CD4-positive, alpha-beta memory T cell (primary cell): Measurements from ENCODE around the gene KCNQ2. TPM values are rescaled to one million over a fixed set of nuclear protein-coding genes. Genes with fewer than 3 reads are reported as not detected.

Experiments used
- CTCF ChIA-PET: fragments of 350-600 bp; sonication (Branson Sonifier 250); formaldehyde crosslinking; loops from one replicate; lab custom pipeline; 2021; ENCODE audit warnings: inconsistent platforms; ENCODE audit not compliant: partially characterized antibody; lab: Charles Lee
- POLR2A ChIA-PET: fragments of 350-600 bp; sonication (Branson Sonifier 250); formaldehyde crosslinking; loops from one replicate; lab custom pipeline; 2021; ENCODE audit not compliant: partially characterized antibody; lab: Charles Lee
- DNase-seq, 5 donors: peaks; one replicate each; pipeline versions ENCODE4 v3.0.0 to v3.0.0-alpha.2; 2020 to 2022; ENCODE audit warnings: mixed read lengths in 1 of 5
- H3K27ac ChIP-seq: one replicate; pipeline ENCODE4 v1.7.0; 2013; ENCODE audit warnings: low read depth, low read length
- H3K27me3 ChIP-seq: 2 replicates; pipeline ENCODE4 v1.7.0; 2013; ENCODE audit warnings: mild to moderate bottlenecking, low read length, moderate library complexity; ENCODE audit not compliant: insufficient read depth
- H3K36me3 ChIP-seq: 2 replicates; pipeline ENCODE4 v1.7.0; 2013; ENCODE audit warnings: mild to moderate bottlenecking, low read length, moderate library complexity; ENCODE audit not compliant: insufficient read depth
- H3K4me1 ChIP-seq: 2 replicates; pipeline ENCODE4 v1.7.0; 2013; ENCODE audit warnings: mild to moderate bottlenecking, low read length, moderate library complexity; ENCODE audit not compliant: insufficient read depth
- H3K4me3 ChIP-seq, 2 donors: one replicate each; pipeline ENCODE4 v1.7.0; 2013; ENCODE audit warnings: low read length in 2 of 2, mild to moderate bottlenecking in 1 of 2
- H3K9me3 ChIP-seq, 2 donors: one replicate each; pipeline ENCODE4 v1.7.0; 2013; ENCODE audit warnings: low read length in 2 of 2, control low read depth in 1 of 2; ENCODE audit not compliant: control insufficient read depth in 1 of 2
- H3K27ac Mint-ChIP-seq, 7 donors: one replicate each; pipeline ENCODE4 v1.8.0; 2020 to 2021; ENCODE audit warnings: mixed read lengths in 7 of 7, mild to moderate bottlenecking in 6 of 7, inconsistent platforms in 3 of 7, moderate library complexity in 3 of 7
- H3K27me3 Mint-ChIP-seq, 2 donors: one replicate each; pipeline ENCODE4 v1.8.0; 2020 to 2021; ENCODE audit warnings: mixed read lengths in 2 of 2
- H3K36me3 Mint-ChIP-seq, 2 donors: one replicate each; pipeline ENCODE4 v1.8.0; 2020 to 2021; ENCODE audit warnings: mixed read lengths in 2 of 2, inconsistent platforms in 1 of 2, mild to moderate bottlenecking in 1 of 2
- H3K4me1 Mint-ChIP-seq, 4 donors: one replicate each; pipeline ENCODE4 v1.8.0; 2020 to 2021; ENCODE audit warnings: mixed read lengths in 4 of 4, mild to moderate bottlenecking in 1 of 4
- H3K4me3 Mint-ChIP-seq, 8 donors: one replicate each; pipeline ENCODE4 v1.8.0; 2020 to 2021; ENCODE audit warnings: mixed read lengths in 8 of 8, mild to moderate bottlenecking in 7 of 8, moderate library complexity in 6 of 8, inconsistent platforms in 3 of 8
- H3K9me3 Mint-ChIP-seq, 8 donors: one replicate each; pipeline ENCODE4 v1.8.0; 2020 to 2021; ENCODE audit warnings: mixed read lengths in 8 of 8, mild to moderate bottlenecking in 5 of 8, inconsistent platforms in 3 of 8, moderate library complexity in 1 of 8
- intact Hi-C: fragments of 100-400 bp; cut with micrococcal nuclease; formaldehyde crosslinking; loops from one replicate; pipeline ENCODE4 v1.15.1; 2023
- polyA plus RNA-seq, 2 donors: library from polyadenylated mRNA; unstranded; fragments of 300-500 nt; fragmentation: Illumina TruSeq; gene quantifications; one replicate each; pipeline ENCODE4 v1.2.3, GENCODE V29; 2021
- total RNA-seq, 2 experiments: library from RNA; stranded (reverse); gene quantifications; one replicate each; pipeline ENCODE4 v1.2.3, GENCODE V29; 2021

The KCNQ2 gene
- total and polyA plus RNA-seq, 4 experiments from 2014 or later, result not detected

- Histone ChIP-seq H3K4me1 (no peaks in the 10 kb centered on the region), H3K27ac (no peak overlapping the region), H3K9me3 (no peaks in the 10 kb centered on the region), H3K4me3 (no peak overlapping the region), H3K27me3 (no peaks in the 10 kb centered on the region), H3K36me3 (no peaks in the 10 kb centered on the region)
- POLR2A ChIA-PET, result no interaction called here
- H3K27ac Mint-ChIP-seq, result no peak overlapping the region
- H3K4me3 Mint-ChIP-seq, result no peak overlapping the region
- DNase-seq, result no peak
- H3K36me3 Mint-ChIP-seq, result no peaks in the 10 kb centered on the region
- H3K9me3 Mint-ChIP-seq, result no peaks in the 10 kb centered on the region
- intact Hi-C loops, result no loop called here
- H3K4me1 Mint-ChIP-seq, result peaks cover 0 to 4% (median under 1%) of the 10 kb centered on the region in 4 donors
- CTCF ChIA-PET, result no interaction called here
- peaks cover 12 to 14% of the 10 kb centered on the region in 2 donors for H3K27me3 Mint-ChIP-seq
These were observed 20.1 kb downstream of the KCNQ2 start for GRCh38 chr20:63452341-63452740.

GRCh38 chr20:63451821-63452220 lies 20.6 kb downstream of the KCNQ2 start:
- Mint-ChIP-seq H3K27ac (no peak overlapping the region), H3K9me3 (no peaks in the 10 kb centered on the region), H3K27me3 (peaks cover 15 to 16% of the 10 kb centered on the region in 2 donors), H3K36me3 (no peaks in the 10 kb centered on the region), H3K4me1 (peaks cover 0 to 4% (median under 1%) of the 10 kb centered on the region in 4 donors), H3K4me3 (peak overlapping the region in 1 of 8 donors; percentile 29)
- ChIA-PET POLR2A (no interaction called here), CTCF (no interaction called here)
- no peak overlapping the region for H3K4me3 ChIP-seq
- H3K9me3 ChIP-seq, result no peaks in the 10 kb centered on the region
- H3K27ac ChIP-seq, result no peak overlapping the region
- no peaks in the 10 kb centered on the region for H3K4me1 ChIP-seq
- no peak for DNase-seq
- H3K27me3 ChIP-seq, result no peaks in the 10 kb centered on the region
- intact Hi-C loops, result no loop called here
- H3K36me3 ChIP-seq, result no peaks in the 10 kb centered on the region

GRCh38 chr20:63449796-63450730 lies 22.4 kb downstream of the KCNQ2 start:
- POLR2A ChIA-PET, result no interaction called here
- no peak for DNase-seq
- Histone ChIP-seq H3K27ac (no peak overlapping the region), H3K9me3 (no peaks in the 10 kb centered on the region), H3K27me3 (no peaks in the 10 kb centered on the region), H3K4me3 (no peak overlapping the region), H3K36me3 (no peaks in the 10 kb centered on the region), H3K4me1 (no peaks in the 10 kb centered on the region)
- no peaks in the 10 kb centered on the region for H3K9me3 Mint-ChIP-seq
- H3K4me1 Mint-ChIP-seq, result peaks cover 0 to 1% (median 0%) of the 10 kb centered on the region in 4 donors
- peaks cover 12 to 16% of the 10 kb centered on the region in 2 donors for H3K27me3 Mint-ChIP-seq
- intact Hi-C loops, result no loop called here
- H3K27ac Mint-ChIP-seq, result no peak overlapping the region
- CTCF ChIA-PET, result no interaction called here
- no peaks in the 10 kb centered on the region for H3K36me3 Mint-ChIP-seq
- no peak overlapping the region for H3K4me3 Mint-ChIP-seq

GRCh38 chr20:63449025-63449424 lies 23.4 kb downstream of the KCNQ2 start:
- intact Hi-C loops, result no loop called here
- no peaks in the 10 kb centered on the region for H3K9me3 Mint-ChIP-seq
- peaks cover 0 to 1% (median 0%) of the 10 kb centered on the region in 4 donors for H3K4me1 Mint-ChIP-seq
- H3K27ac Mint-ChIP-seq, result no peak overlapping the region
- H3K4me3 Mint-ChIP-seq, result no peak overlapping the region
- CTCF ChIA-PET, result no interaction called here
- POLR2A ChIA-PET, result no interaction called here
- DNase-seq, result no peak
- H3K4me3 ChIP-seq, result no peak overlapping the region
- peaks cover 4 to 14% of the 10 kb centered on the region in 2 donors for H3K27me3 Mint-ChIP-seq
- H3K4me1 ChIP-seq, result no peaks in the 10 kb centered on the region
- no peaks in the 10 kb centered on the region for H3K36me3 Mint-ChIP-seq
- H3K36me3 ChIP-seq, result no peaks in the 10 kb centered on the region
- no peaks in the 10 kb centered on the region for H3K9me3 ChIP-seq
- no peak overlapping the region for H3K27ac ChIP-seq
- no peaks in the 10 kb centered on the region for H3K27me3 ChIP-seq

GRCh38 chr20:63448031-63448430 lies 24.4 kb downstream of the KCNQ2 start:
- Mint-ChIP-seq H3K4me3 (no peak overlapping the region), H3K36me3 (no peaks in the 10 kb centered on the region), H3K4me1 (peaks cover 0 to 5% (median 0%) of the 10 kb centered on the region in 4 donors), H3K9me3 (peaks cover 0 to 3% (median 0%) of the 10 kb centered on the region in 8 donors), H3K27me3 (peaks cover 3 to 14% of the 10 kb centered on the region in 2 donors), H3K27ac (peak overlapping the region in 1 of 7 donors; percentile 10)
- DNase-seq, result no peak
- no peak overlapping the region for H3K27ac ChIP-seq
- no peaks in the 10 kb centered on the region for H3K36me3 ChIP-seq
- H3K27me3 ChIP-seq, result no peaks in the 10 kb centered on the region
- ChIA-PET CTCF (no interaction called here), POLR2A (no interaction called here)
- no peaks in the 10 kb centered on the region for H3K4me1 ChIP-seq
- no peaks in the 10 kb centered on the region for H3K9me3 ChIP-seq
- no peak overlapping the region for H3K4me3 ChIP-seq
- intact Hi-C loops, result no loop called here

GRCh38 chr20:63447320-63447719 lies 25.1 kb downstream of the KCNQ2 start:
- intact Hi-C loops, result no loop called here
- POLR2A ChIA-PET, result no interaction called here
- peaks cover 3 to 13% of the 10 kb centered on the region in 2 donors for H3K27me3 Mint-ChIP-seq
- CTCF ChIA-PET, result no interaction called here
- H3K27ac Mint-ChIP-seq, result peak overlapping the region in 1 of 7 donors; percentile 58
- Histone ChIP-seq H3K4me3 (no peak overlapping the region), H3K4me1 (peaks cover 2% of the 10 kb centered on the region), H3K36me3 (no peaks in the 10 kb centered on the region), H3K27me3 (no peaks in the 10 kb centered on the region), H3K9me3 (no peaks in the 10 kb centered on the region), H3K27ac (no peak overlapping the region)
- no peak for DNase-seq
- H3K9me3 Mint-ChIP-seq, result peaks cover 0 to 3% (median 0%) of the 10 kb centered on the region in 8 donors
- peaks cover under 1 to 10% (median 1%) of the 10 kb centered on the region in 4 donors for H3K4me1 Mint-ChIP-seq
- H3K36me3 Mint-ChIP-seq, result no peaks in the 10 kb centered on the region
- no peak overlapping the region for H3K4me3 Mint-ChIP-seq

- CTCF ChIA-PET, result no interaction called here
- POLR2A ChIA-PET, result no interaction called here
These were observed 26.0 kb downstream of the KCNQ2 start for GRCh38 chr20:63446216-63447024.

More at GRCh38 chr20:63446216-63447024, 26.0 kb downstream of the KCNQ2 start:
- peaks cover 11% of the 10 kb centered on the region for H3K4me1 ChIP-seq
- Mint-ChIP-seq H3K36me3 (no peaks in the 10 kb centered on the region), H3K27me3 (peaks cover 3 to 10% of the 10 kb centered on the region in 2 donors), H3K9me3 (peaks cover 0 to 3% (median 0%) of the 10 kb centered on the region in 8 donors), H3K27ac (peak overlapping the region in 1 of 7 donors; percentile 23), H3K4me3 (no peak overlapping the region), H3K4me1 (peaks cover 4 to 14% (median 10%) of the 10 kb centered on the region in 4 donors)
- H3K27ac ChIP-seq, result no peak overlapping the region
- no peaks in the 10 kb centered on the region for H3K9me3 ChIP-seq
- H3K36me3 ChIP-seq, result no peaks in the 10 kb centered on the region
- DNase-seq, result no peak
- no peaks in the 10 kb centered on the region for H3K27me3 ChIP-seq
- H3K4me3 ChIP-seq, result no peak overlapping the region
- intact Hi-C loops, result no loop called here
